Measurements from ENCODE around the gene KRTAP9-7.

Gene KRTAP9-7

GRCh38 chr17:41322903-41323895 lies 47.7 kb downstream of the KRTAP9-7 start:
- no peak for DNase-seq

- no peak for DNase-seq
Observed at GRCh38 chr17:41324180-41325075, 48.9 kb downstream of the KRTAP9-7 start.

GRCh38 chr17:41325126-41325525 lies 49.6 kb downstream of the KRTAP9-7 start:
- no peak for DNase-seq

- DNase-seq: no peak
Observed at GRCh38 chr17:41325611-41326010, 50.1 kb downstream of the KRTAP9-7 start.
